NCI-H345 (cell line): ENCODE results near the gene RBM28.

Experiments used
- DNase-seq: peaks from one replicate; lab custom pipeline; 2025; lab: John Stamatoyannopoulos, UW

Gene RBM28

DNA sequence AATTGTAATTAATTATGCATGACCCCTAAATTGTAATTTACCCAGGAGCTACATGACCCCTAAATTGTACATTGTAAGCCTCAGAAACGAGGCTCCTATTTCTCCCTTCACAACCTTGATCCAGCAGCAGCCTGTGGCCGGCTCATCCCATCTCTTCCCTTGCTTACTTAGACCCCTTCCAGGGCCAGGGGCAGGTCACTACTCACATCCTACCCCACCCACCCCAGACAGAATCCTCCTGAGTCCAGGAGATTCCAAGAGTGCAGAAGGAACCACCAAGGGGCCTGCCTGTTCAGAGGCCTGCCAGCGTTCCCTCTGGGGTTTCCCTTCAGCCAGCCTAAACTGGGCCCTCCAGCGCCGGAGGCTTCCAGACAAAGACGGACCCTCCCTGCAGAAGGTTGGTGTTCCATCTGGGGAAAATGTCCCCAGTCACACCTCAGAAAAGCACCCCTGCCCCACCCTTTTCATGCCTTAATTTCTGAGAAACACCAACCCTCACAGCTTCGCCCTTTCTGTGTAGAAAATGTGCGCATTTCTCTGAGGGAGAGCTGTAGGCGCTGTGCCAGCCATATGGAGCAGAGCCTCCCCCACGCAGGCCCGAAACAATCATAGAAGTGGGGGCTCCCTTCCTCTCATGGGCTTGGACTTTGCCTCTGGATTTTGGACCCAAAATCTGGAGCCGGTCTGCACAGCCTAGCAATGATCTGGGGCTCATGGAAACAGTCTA, 83.5 kb downstream of the RBM28 start:
- no peak for DNase-seq

DNA sequence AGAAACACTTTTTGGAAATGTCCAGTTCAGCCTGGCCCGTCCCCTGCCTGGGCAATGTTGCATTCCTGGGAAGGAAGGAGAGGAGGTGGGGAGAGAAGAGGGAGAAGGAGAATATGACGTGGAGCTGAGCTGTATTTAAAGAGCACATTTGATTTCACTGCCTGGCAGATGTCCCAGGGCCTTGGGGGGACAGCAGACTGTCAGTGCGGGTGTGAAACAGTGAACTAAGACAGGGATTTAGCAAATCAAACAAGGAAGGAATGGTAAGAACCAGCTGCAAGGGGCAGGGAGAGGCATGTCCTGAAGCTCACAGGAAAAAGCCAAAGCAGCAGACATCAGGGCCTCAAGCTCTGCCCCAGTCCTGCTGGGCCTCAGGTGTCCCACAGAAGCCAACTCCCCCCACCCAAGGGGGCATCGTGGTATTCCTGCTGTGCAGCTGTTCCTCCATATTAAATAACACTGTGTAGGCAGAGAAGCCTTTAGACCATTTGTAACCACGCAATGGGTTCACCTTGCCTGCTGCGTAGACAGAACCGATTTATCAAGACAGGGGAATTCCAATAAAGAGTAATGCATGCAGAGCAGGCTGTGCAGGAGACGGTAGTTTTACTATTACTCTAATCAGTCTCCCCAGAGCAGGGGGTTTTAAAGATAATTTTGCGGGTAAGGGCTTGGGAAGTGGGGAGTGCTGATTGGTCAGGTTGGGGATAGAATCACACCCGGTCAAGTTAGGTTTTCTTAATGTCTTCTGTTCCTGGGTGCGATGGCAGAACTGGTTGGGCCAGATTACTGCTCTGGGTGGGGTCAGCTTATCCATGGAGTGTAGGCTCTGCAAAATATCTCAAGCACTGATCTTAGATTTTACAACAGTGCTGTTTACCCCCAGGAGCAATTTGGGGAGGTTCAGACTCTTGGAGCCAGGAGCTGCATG, 84.3 kb downstream of the RBM28 start:
- no peak for DNase-seq

DNA sequence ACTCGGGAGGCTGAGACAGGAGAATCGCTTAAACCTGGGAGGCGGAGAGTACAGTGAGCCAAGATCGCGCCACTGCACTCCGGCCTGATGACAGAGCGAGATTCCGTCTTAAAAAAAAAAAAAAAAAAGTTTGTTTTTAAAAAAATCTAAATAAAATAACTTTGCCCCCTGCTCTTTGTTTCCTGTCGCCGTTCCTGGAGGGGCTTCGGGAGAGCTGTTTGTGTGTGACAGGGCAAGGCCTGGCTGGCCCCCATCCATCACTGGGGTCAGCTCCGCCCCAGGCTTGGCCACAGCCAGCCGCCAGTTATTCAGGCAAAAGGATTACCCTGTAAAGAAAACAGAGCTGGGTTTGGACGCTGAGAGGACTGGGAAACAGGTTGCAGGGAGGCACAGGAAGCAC, 86.2 kb downstream of the RBM28 start:
- no peak for DNase-seq

DNA sequence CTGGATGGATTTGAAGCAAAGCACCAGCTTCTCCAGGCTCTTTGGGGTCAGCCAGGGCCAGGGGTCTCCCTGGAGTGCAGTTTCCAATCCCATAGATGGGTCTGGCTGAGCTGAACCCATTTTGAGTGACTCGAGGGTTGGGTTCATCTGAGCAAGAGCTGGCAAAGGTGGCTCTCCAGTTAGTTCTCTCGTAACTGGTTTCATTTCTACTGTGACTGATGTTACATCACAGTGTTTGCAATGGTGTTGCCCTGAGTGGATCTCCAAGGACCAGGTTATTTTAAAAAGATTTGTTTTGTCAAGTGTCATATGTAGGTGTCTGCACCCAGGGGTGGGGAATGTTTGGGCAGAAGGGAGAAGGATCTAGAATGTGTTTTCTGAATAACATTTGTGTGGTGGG, 88.4 kb downstream of the RBM28 start:
- DNase-seq = no peak

DNA sequence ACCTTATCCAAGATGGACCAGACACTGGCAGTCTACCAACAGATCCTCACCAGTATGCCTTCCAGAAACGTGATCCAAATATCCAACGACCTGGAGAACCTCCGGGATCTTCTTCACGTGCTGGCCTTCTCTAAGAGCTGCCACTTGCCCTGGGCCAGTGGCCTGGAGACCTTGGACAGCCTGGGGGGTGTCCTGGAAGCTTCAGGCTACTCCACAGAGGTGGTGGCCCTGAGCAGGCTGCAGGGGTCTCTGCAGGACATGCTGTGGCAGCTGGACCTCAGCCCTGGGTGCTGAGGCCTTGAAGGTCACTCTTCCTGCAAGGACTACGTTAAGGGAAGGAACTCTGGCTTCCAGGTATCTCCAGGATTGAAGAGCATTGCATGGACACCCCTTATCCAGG, 89.2 kb downstream of the RBM28 start:
- DNase-seq = no peak

DNA sequence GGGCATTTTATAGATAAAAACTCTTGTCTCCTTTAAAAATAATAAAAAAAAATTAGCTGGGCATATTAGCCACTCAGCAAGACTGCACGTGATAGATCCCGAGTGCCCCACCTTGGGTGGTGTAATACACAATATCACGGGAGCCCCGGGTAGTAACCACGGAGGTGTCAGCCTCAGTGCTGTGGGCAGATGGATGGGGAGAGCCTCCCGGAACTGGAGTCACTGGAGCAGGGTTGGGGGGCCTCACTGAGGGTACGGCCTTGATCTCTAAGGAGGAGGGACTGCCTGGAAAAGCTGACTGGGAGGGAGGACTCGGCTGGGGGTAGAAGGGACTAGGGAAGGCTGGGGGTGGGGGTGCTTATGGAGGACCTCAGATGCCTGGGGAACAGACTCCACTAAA, 90.0 kb downstream of the RBM28 start:
- no peak for DNase-seq

DNA sequence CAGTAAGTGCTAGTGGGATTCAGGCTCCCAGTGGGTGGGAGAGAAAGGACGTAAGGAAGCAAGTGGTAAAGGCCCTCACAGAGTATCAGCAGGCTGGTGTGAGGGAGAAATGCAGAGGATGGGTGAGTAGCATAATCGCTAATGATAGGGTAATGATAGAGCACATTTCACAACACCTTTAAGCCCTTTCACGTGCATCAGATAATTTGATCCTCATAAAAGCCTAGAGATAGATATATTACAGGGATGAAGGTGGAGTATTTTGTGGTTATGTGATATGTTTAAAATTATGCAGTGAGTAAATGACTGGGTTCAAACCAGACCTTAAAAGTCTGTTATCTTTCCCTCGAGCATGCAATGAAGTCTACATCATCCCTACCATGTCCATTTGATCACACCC, 92.4 kb downstream of the RBM28 start:
- DNase-seq = no peak
